DMS 273 (cell line): ENCODE measurements around the gene RESF1.

Experiments
- DNase-seq: peaks from one replicate; lab custom pipeline; 2025; ENCODE audit not compliant: unreplicated experiment; lab: John Stamatoyannopoulos, UW

RESF1 gene

GRCh38 chr12:32005496-32006125 lies 46.4 kb downstream of the RESF1 start:
- DNase-seq = no peak
